Measurements from ENCODE around the gene NAP1L5.

Gene NAP1L5

DNA sequence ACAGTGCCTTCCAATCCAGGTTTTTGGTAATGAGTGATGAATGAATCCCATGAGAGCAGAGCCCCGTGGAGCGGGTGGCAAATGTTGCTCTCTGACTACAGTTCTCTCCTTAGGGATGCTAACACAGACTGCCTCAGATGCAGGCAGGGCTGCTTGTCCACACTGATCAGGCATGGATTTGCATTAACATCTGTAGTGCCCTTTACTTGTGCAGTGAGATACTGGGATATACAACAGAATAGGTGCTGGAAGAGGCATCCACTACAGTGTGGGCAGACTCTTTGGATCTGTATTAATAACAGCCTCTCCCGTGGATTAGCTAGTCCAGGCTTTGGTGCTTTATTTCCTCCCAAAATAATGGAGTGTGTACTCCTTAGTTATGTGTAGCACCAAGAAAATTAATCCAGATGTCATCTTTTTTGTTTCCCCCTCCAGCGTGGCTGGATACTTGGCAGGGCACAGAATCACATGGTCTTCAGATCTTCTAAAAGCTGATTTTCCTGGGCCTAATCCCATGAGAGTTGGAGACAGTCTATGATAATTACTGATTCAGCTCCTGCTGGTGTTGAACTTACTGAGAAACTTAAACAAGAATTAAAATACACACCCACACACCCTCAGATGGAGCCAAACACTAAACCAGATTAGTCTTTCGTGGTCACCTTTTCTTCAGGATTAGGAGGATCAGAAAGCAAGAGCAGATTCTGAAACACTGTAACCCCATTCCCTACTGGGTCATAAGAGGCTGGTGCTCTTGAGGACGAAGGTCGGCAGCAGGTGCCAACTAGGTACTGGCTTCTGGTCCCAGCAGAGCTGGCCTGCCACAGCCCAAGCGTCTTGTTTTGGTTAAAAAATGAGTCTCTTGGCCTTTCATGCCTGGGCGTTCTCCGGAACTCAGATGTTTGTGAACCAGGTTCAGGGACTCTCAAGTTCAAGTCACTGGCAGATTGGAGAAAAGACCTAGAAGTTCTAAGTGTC, 23.1 kb upstream of the NAP1L5 start:
- no peak for DNase-seq

DNA sequence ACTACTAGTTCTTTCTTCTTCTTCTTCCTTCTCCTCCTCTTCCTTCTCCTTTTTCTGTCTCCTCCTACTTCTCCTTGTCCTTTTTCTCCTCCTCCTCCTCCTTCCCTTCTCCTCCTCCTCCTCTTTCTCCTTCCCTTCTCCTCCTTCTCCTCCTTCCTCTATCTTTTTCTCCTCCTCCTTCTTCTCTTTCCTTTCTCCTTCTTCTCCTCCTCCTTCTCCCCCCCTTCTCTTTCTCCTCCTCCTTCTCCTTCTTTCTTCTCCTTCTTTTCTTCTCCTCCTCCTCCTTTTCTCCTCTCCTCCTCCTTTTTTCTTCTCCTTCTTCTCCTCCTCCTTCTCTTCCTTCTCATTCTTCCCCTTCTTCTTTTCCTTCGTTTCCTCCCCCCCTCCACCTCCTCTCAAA, 21.8 kb upstream of the NAP1L5 start:
- no peak for DNase-seq

DNA sequence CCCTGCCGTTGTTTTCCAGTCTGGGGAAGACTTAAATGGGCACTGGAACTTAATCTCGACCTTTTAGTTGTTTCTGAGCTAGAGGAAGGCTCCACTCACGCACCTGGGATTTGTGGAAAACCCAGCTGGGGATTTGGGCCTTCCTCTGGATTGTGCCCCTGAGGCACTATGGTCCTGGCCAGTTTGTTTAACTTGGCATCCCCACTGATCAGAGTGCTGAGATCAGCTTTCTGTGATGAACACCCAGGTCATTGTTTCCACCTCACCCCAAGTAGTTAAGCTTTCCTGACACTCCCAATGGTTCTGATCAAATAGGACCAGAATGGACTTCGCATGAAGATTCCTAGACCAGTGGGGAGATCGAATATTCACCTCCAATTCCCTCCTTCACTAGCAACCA, 20.5 kb upstream of the NAP1L5 start:
- no peak for DNase-seq

DNA sequence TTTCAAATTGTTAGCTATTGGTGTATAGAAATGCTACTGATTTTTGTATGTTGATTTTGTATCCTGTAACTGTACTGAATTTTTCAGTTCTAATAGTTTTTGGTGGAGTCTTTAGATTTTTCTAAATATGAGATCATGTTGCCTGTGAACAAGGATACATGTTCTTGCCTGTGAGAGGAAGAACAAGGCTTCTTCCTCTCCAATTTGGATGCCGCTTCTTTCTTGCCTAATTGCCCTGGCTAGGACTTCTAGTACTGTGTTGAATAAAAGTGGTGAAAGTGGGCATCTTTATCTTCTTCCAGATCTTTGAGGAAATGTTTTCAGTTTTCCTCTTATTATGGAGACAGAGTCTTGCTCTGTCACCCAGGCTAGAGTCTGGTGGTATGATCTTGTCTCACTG, 16.2 kb upstream of the NAP1L5 start:
- DNase-seq: no peak

DNA sequence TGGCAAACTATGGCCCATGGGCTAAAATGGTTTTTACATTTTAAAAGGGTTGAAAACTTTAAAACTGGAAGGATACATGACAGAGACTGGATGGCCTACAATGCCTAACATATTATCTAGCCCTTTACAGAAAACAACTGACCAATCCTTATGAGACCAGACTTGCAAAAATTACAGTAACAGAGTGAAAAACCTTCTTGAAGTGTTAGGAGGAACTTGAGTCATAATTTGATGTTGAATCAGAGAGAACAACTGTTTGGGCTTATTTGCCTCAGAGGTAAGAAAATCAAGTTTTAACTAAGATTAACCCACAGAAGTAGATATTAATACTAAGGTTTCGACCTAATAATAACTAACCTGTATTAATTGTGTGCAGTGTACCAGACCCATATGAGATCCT, 12.4 kb upstream of the NAP1L5 start:
- no peak for DNase-seq

DNA sequence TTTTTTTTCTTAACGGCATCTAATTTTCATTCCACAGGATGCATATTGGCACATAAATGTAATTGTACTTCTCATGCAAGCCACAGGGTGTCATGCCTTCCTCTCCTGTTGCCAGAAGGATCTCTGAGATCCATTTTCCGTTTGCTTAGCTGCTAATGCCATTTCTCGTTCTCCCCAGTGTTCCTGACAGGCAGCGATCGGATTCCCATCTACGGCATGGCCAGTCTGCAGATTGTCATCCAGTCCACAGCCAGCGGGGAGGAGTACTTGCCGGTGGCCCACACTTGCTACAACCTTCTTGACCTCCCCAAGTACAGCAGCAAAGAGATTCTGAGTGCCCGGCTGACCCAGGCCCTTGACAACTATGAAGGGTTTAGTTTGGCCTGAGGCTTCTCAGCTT, 8.9 kb upstream of the NAP1L5 start:
- DNase-seq: no peak

DNA sequence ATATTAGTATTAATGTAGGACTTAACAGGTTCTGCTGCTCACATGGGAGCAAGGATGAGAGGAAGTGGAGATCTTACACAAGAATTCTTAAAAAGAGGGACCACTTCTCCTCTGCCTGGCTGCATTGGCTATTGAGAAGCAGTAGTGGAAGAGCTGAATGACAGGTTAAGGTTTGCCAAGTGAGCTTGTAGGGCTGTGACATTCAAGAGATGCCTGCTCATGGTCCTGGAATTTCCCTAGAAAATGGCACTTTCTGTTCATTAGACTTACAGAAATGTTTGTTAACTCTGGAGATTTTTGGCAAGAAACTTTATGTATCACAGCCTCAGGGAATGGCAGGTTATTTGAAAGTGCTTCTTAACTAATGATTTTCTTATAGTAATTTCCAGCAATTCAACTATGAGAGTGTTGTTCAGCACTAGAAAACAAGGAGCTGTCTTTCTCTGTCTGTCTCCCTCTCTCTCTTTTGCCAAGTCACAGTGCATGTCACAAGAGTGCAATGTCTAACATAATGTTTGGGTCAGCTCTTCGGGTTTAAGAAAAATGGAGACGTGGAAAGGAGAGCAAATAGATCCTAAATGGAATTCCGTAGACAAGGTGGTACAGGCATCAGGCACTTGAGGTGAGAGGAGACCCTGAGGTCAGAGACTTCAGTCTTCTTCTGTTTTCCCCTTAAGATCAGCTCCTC, 8.3 kb upstream of the NAP1L5 start:
- no peak for DNase-seq

DNA sequence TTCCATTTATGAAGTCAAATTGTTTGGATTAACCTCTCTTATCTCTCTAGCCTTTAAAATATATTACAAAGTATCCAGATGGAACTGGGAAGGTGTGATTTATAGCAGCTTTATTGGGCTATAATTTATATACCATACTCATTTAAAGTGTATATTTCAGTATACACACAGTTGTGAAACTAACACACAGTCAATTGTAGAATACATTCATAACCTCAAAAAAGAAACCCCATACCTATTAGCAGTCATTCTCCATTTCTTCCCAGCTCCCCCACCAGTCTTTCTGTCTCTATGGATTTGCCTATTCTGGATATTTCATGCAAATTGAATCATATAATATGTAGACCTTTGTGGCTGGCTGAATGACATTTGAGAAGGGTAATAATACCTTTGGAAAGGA, 7.6 kb upstream of the NAP1L5 start:
- DNase-seq: no peak

DNA sequence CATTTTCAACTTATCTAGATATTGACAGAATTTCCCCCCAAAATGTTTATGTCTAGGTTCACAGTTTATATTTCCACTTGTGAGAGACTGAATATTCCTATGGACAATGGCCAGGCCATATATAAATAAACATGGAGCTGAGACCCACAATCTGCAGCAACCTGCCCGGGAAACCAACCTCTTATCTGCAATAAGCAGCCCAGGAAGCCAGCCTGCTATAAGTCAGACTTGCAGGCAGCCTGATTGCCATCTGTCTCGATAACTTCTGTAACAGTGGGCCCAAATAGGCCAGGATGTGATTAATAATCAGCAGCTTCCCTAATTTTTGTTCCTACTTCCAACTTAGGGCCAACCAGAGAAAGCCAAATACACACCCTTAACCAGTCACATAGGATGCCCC, 5.2 kb upstream of the NAP1L5 start:
- DNase-seq: no peak

DNA sequence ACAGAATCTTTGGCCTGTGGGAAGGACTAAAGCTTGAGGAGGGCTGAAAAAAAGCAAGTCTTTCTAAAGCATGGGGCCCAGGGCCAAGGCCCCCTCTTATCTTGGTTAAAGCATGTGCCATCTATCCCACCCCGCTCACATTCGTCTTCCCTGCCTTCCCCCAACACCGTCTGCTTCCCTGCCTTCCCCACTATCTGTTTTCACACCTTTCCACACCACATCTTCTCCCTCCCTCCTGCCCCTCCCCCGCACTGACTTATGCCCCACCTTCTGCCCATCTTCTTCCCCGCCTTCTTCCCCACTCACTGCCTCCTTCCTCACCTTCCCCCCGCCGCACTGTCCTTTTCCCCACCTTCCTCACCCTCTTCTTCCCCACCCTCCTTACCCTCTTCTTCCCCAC, 890 bp upstream of the NAP1L5 start:
- DNase-seq: no peak

DNA sequence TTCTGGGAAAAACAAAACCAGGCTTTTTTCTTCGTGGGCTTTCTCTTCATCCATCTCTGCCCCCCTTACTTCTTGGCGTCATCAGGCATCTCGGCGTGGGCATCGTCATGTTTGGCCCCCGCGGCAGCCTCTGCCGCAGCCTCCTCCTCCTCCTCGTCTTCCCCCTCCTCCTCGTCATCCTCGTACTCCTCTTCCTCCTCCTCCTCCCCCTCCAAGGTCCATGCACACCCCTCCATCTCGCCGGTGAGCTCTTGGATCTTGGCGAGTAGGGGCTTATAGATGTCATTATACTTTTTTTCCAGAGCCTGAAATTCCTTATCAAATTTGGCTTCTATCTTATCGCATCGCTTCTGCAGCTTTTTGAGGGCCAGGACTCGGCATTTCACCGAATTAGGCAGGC, 488 bp downstream of the NAP1L5 start:
- DNase-seq: no peak

DNA sequence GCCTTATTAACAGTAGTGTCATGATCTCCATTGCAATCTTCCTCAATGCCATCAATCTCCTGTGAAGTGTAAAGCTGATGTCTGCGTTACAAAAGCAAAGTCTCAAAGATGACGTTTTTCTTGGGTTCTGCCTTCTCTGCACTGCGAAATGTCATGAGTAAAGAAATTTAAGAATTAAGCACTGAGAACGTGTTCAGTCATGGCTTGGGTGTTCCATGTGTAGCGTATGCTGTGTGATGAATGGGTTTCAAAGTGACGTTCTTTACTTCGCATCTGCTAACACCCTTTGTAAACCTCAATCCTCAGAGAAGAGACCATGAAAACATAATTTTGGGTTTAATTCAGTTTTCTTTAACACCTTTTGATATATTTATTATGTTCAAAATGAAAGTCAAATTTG, 999 bp downstream of the NAP1L5 start:
- DNase-seq: no peak

DNA sequence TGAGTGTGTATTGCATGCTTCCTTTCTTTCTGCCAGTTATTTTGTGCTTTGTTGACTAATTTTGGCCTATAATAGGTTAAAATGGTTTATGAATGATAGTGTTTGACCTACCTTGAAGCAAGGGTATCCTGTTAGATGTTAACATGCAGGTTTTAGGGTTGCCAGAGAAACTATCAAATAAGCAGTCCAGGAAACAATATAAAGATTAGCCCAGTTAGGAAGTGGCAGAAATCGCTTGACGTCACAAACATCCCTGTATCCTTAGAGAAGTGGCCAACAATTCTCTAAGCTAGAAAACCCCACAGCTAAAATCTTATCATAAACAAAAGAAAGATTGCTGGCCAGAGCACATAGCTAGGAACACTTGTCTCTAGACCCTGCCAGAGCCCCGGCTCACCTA, 3.8 kb downstream of the NAP1L5 start:
- no peak for DNase-seq

DNA sequence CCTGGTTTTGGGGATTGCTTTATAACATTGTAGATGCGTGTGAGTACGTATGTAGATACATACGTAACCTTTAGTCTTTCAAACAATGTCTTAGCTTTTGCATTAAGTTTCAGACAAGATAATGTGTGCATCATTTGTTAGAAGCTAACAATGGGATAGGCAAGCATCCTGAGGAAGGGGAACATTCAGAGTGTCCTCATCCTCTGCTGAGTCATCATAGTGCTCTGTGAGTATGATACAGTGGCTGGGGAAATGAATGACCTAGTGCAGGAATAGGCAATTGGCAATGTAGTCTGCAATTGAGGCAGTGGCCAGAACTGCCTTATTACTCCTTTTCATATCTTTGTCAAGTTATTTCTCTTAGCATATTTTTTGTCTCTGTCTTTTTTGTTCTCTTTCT, 7.3 kb downstream of the NAP1L5 start:
- DNase-seq: no peak

DNA sequence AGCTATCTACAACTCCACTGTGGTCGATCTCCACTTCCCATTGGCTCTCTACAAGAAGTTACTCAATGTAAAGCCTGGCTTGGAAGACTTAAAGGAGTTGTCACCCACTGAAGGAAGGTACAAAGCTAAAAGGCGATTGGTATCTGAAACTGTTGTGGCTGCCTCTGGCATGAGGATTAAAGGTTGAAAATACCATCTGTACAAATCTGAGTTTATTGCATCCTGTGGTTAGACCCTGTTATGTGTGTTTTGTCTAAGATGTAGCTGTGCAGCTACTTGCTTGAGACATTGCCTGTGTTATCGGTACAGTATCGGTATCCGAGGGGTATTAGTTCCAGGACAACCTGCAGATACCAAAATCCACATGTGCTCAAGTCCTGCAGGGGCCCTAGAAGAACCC, 16.4 kb downstream of the NAP1L5 start:
- no peak for DNase-seq

DNA sequence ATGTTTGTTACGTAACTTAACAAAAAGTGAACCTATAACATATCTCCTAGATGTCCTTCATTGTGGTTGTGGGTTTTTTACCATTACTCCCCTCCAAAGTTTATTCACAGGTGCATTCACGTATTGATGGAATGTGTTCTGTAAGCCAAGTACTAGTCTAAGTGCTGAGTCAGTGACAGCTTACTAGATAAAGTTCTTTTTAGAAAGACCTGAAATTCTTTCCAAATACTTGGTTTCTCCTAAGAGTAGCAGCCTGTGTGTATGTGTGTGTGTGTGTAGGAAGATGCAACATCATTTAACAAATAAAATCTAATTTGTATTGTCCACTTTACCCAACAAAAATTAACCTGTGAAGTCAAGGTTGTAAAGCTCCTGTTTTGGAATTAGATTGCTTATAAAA, 22.1 kb downstream of the NAP1L5 start:
- no peak for DNase-seq

DNA sequence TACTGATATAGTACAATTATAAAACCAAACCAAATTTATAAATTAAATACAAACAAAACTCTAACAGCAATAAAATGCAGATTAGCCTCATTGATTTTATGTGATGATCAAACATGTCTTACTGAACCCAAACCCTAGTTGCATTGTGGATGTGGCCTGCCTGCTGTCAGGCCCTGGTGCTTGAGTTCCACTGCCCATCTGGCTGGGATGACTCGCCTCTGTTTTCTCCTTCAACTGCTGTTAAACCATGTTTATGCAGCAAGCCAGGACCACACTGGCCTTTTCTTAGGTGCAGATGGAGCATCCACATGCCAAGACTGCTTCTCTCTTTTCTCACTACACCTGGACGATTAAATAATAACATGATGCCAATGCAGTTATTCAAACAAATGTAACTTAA, 22.6 kb downstream of the NAP1L5 start:
- DNase-seq: no peak

DNA sequence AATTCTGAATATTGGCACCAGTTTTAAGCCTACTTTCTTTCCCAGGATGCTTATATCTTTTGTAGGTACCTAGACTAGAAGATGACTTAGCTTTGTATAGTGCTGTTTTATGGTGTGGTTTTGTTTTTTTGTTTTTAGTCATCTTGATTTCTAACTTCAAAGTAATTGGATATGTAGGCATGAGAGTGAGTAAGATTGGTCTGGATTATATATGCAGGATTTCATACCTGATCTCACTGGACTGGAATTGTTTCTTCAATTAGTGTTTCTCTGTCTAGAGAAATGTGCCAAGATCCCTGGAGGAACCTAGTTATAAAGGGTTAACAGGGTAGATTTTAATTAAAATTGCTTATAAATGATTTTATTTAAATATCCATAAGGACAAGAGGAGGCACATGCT, 23.1 kb downstream of the NAP1L5 start:
- no peak for DNase-seq

DNA sequence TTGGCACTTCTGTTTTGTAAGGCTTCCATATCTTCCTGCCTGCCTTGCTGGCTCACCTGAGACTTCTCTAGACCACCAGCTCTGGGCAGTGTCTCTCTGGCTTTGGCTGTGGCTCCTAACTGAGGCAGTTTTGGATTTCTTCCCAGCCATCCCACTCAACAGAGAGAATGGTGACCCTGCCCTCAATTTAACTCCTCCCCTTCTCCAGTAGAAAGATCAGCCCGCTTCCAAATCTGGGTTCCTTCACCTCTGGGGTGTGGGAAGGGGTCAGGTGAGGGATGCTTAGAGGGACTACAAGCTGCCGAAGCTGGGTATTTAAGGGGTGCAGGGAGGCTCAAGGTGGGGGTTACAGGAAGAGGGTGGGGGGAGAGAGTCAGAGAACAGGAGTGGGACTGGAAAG, 23.7 kb downstream of the NAP1L5 start:
- no peak for DNase-seq

DNA sequence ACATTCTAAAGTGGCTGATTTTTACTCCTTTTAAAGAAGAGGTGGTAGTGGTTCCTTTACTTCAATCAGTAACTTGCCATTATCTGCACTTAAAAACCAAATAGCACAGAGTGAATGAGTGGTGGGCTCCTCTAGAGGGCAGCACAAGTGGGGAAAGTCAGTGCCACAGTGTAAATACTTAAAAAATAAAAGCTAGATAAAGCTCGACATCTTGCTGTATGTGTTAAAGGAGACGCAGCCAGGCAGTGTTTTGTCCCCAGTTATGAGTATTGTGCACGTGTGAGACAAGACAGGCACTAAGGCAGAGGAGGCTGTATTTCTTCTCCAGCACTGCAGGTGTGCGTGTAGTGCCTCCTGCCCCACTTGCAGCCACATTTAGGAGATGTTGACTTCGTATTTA, 24.6 kb downstream of the NAP1L5 start:
- no peak for DNase-seq

DNA sequence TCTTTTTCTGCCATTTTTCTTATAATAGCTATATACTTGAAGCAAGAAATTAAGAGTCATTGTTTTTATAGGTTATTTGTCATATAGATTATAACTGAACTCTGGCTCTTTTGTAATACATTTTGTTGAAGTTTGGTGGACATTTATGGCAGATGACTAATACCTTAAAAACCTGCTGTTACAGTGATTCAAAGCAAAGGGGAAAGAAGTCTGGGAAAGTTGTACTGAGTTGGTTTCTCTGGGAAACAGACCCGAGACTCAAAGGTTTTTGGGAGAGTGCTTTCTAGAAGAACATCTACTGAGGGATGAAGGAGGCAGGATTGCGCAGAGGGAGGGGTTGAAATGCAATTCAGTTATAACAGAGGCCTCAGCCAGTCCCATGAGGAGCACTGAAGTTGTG, 35.9 kb downstream of the NAP1L5 start:
- no peak for DNase-seq

DNA sequence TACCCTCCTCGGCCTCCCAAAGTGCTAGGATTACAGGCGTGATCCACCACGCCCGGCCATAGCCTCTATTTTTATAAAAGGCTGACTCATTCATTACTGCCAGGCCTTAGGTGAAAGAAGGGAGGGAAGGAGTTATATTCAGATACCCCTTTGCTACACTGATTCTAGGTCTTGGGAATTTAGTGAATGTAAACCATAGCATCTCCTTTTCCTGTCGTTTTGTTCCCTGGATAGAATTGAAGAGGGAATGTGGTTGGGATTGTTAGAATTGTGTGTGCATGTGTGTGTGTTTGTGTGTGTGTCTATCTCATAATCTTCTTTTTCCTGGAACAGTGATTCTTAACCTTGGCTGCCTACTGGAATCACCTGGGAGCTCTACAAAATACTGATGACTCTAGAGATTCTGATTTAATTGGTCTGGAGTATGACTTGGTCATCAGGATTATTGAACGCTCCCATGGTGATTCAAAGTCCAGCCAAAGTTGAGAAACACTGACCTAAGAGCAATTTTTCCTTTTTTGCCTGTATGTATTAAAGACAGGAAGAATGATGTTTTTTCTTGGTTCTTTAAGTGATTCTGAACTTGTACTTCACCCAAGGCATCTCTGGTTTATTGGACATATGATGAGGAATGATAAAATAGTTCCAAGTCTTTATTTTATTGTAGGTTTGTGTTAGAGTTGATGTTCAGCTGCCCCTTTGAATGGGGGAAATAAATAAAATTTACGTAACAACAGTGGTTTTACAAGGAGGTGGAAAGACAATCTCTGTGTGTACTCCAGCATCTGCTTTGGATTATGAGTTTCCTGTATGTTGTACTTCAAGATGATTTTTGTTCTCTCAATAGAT, 37.0 kb downstream of the NAP1L5 start:
- DNase-seq: no peak

DNA sequence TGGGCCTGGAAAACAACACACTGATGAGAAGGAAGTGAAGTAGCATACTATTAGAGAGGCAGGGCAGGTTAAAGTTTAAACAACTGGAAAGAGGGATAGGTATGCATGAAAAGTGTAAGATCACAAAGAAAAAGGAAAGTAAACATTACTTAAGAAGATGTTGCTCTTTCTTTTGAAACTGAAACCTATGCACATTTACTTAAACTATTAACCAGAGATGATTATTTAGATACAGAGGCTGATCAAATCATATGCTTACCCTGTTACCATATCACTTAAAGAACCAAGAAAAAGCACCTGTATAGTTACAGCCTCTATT, 37.8 kb downstream of the NAP1L5 start:
- no peak for DNase-seq

Measured in 8988T (cell line).